ENCODE measurements around the gene SIRT6.
"Not testable (repeated sequence)": the region's sequence is repeated elsewhere in the genome, so short reads cannot be mapped to it uniquely, and the experiment has no call there.

Gene SIRT6

DNA sequence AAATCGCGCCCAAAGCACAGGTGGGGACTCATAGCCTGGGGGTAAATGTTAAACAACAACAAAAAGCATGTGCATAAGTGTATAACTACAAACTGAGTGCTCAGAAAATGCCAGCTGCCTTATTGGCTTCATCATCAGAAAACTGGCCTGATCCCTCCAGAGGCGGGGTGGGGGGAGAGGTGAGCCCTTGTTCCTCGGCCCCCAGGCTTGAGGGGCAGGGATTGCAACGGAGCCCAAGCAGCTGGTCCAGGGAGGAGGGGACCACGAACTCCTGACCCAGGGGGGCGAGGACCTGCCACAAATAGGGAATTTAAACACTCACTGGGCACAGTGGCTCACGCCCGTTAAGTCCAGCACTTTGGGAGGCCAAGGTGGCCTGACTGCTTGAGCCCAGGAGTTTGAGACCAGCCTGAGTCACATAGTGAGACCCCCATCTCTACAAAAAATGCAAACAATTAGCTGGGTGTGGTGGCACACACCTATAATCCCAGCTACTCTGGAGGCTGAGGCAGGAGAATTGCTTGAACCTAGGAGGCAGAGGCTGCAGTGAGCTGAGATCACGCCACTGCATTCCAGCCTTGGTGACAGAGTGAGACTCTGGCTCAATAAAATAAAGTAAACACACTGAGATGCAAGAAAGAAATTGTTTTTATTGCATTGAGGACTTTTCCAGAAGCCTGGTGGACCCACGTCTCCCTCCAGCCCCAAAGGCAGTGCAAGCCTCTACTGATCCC, 8.7 kb downstream of the SIRT6 start:
- no peak for DNase-seq

DNA sequence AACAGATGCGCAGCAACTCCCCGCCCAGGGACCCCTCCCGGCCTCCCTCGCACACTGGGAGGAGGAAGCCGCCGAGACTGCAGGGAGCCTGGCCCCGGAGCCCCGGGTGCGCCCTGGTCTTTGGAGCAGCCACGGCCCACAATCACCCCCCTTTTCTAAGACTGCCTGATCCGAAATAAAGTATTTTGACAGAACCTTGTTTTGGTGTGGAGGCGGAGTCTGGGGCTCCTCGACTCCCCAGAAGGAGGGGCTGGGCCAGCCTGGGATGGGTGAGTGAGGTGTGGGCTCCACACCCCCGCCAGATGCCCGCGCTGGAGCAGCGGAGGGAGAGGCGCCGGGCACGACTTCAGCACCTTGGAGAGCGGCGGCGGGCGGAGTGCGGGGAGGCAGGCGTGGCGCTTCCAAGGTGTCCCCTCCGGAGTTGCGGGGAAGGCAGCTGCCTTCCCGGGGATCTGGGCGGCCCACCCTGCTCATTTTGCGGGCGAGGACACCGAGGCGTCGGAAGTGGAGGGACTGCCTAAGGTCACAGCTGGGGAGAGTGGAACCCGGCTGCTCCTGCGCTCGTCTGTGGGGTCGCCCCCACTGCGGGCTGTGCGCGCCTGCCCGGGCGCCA, 9.4 kb downstream of the SIRT6 start:
- DNase-seq = peak; percentile 65

GRCh38 chr19:4171676-4172075, 10.7 kb downstream of the SIRT6 start:
- DNase-seq = no peak

DNA sequence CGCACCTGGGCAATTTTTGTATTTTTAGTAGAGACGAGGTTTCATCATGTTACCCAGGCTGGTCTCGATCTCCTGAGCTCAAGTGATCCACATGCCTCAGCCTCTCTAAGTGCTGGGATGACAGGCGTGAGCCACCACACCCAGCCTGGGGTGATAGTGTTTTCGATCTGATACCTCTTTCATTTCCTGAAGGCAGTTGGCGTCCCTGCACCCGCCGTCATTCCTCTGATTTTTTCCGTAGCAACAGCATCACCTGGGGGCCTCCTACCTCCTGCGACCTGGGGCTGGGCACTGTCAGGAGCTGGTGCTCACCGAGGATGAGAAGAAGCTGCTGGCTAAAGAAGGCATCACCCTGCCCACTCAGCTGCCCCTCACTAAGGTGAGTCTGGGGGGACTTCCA, 18.1 kb downstream of the SIRT6 start:
- DNase-seq = no peak

DNA sequence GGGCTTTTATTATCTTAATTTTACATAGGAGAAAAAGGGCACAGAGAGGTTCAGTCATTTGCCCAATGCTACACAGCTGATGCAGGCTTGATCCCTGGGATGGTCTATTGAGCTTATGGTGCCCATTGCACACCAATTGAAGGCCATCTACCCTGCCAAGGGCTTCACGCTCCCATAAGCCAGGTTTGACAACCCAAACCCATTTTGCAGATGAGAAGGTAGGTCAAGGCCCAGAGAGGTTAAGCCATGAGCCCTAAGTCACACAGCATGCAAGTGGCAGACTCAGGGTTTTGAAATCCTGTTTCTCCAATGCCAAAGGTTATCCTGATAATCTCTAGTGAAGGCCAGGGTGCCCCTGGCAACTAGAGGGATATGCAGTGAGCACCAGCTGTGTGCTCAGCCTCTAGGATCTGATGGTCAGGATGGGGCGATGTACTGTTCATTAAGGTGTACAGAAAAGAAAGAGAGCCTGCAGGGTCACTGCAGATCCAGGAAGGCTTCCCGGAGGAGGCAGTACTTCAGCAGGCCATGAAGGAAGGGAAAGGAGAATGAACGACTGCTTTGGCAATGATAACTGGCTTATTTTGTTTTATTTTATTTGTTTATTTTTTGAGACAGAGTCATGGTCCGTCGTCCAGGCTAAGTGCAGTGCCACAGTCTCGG, 20.8 kb downstream of the SIRT6 start:
- DNase-seq = no peak

- not testable (repeated sequence) for DNase-seq
Observed at GRCh38 chr19:4157971-4158370, 24.4 kb downstream of the SIRT6 start.

GRCh38 chr19:4157164-4157563, 25.2 kb downstream of the SIRT6 start:
- DNase-seq = no peak

DNA sequence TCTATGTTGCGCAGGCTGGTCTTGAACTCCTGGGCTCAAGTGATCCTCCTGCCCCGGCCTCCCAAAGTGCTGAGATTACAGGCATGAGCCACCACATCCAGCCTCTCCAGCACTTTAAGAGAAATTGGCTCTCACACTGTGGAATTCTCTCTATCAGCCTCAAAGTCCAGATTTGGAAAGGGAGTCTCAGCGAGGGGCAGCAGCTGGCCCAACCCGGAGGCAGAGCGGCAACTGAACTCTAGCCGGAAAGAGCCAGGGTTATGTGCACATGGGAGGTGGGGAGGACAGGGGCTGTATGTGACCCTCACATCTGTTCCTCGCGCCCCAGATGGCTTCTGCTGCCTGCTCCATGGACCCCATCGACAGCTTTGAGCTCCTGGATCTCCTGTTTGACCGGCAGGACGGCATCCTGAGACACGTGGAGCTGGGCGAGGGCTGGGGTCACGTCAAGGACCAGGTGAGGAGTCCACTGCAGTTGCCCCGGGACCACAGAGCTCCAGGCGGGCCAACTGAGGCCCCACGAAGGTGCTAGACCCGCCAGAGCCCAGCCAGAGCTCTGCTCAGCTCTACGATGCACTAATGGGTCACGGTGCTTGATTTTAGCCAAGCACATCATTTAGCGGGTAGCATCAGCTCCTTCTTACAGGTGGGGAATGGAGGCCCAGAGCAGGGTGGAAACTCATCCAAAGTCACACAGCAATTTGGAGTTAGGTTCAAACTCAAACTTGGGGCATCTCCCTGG, 27.6 kb downstream of the SIRT6 start:
- DNase-seq = no peak

DNA sequence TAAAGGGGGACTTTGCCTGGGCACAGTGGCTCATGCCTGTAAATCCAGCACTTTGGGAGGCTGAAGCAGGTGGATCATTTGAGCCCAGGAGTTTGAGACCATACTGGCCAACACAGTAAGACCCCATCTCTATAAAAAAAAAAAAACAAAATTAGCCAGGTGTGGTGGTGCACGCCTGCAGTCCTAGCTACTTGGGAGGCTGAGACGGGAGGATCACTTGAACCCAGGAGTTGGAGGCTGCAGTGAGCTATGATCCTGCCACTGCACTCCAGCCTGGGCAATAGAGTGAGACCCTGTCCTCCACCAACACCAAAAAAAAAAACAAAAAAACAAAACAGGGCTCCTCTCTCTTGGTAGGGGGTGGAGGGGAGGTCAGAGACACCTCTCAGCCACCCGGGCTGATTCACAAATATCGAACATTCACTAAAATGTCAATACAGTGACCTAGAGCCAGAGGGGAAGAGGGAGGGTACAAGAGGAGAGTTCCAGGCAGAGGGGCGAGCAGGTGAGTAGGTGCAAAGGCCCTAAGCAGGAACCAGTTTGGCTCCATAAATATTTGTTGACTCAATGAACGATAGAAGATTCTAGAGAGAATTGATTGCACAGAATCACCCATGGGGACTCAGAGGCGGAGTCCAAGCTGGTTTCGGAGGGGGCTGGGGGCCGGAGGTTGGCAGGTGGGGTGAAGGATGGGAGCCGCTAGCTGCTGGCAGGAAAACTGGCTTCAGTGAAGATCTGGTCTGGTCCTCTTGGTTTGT, 29.9 kb downstream of the SIRT6 start:
- no peak for DNase-seq

GRCh38 chr19:4151623-4152022, 30.7 kb downstream of the SIRT6 start:
- DNase-seq = no peak

DNA sequence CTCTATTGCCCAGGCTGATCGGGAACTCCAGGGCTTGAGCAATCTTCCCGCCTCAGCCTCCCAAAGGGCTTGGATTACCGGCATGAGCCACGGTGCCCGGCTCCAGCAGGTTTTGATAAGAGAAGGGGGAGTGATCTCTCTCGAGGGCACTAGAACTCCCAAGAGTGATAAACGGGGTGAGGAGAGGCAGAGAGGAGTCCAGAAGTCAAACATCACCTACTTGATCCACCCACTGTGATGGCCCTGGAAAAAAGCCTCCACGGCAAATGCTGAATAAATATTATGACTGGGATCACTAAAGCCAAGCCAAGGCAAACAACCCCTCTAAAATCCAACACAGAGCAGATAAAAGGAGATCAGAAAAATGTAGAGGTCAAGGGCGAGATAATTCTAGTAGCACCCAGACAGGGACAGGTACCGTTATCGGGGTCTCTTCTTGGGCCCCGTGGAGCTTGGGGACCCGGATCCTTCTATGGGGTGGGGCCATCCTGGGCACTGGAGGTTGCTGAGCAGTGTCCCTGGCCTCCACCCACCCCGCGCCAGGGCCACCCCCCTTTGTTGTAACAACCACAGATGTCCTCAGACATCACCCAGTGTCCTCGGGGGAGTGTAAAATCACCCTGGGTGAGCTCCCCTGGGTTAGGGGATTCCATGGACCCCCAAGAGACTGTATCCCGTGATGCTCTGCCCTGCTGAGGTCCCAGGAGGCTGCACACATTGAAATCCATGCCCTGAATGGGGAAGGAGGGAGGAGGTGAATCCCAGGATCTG, 32.7 kb downstream of the SIRT6 start:
- no peak for DNase-seq

DNA sequence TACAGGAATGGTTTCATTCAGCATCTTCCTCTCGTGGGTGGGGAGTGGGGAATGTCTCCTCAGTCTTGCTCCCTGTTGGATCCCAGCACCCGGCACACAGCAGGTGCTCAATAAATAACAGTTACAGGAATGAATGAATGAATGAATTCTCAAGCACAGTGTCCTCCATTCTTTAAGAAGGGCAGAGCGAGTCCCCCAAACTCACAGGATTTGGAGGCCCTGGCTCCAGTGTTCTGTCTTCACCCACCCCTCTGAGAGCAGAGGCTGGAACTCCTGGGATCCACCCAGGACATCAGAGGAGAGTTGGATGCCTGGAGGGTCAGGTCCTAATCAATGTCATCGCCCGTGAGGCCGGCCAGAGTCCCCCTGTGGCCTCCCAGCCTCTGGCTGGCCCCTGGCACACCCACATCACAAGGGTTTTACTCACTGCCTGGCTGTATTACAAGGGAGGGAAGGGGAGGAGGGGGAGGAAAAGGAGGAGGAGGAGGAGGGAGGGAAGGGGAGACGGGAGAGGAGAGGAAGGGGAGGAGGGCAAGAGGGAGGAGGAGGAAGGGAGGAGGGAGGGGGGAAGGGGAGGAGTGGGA, 37.6 kb downstream of the SIRT6 start:
- no peak for DNase-seq

DNA sequence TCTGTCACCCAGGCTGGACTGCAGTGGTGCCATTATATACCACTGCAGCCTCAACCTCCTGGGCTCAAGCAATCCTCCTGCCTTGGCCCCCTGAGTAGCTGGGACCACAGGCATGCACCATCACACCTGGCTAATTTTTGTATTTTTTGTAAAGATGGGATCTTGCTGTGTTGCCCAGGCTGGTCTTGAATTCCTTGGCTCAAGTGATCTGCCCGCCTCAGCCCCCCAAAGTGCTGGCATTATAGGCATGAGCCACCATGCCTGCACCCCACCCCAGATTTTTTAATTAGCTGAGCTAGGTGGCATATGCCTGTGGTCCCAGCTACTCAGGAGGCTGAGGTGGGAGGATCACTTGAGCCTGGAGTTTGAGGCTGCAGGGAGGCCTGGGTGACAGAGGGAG, 39.4 kb downstream of the SIRT6 start:
- not testable (repeated sequence) for DNase-seq

- DNase-seq = peak; percentile 70
Observed at GRCh38 chr19:4140237-4140711, 42.1 kb downstream of the SIRT6 start.

- peak; percentile 67 for DNase-seq
Observed at GRCh38 chr19:4139614-4140236, 42.6 kb downstream of the SIRT6 start.

DNA sequence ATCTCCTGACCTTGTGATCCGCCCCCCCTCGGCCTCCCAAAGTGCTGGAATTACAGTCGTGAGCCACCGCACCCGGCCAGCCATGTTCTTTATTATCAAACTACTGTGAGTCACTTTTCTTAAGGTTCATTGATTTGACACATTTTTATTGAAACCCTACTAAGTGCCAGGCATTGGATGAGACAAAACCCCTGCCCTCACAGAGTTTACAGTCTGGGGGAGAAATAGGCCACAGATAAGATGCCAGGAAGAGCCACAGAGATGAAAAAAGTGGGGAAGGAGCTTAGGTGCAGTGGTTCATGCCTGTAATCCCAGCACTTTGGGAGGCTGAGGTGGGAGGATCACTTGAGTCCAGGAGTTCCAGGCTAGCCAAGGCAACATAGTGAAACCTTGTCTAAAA, 43.9 kb downstream of the SIRT6 start:
- DNase-seq = no peak

DNA sequence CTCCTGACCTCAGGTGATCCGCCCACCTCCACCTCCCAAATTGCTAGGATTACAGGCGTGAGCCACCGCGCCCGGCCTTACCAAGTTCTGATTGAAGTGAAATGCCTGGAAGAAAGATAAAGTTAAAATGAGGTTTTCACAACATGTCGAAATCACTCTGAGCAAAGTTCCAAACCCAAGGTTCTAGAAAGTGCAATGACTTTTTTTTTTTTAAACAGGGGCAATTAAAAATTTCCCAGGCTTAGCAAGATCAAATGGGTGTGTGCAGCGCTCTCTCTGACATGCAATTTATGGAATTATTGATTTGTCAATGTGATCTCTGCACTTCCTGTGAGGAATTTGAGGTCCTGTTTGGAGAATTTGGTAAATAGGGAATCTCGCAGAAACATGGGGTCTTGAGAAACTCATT, 45.7 kb downstream of the SIRT6 start:
- DNase-seq = no peak

- not testable (repeated sequence) for DNase-seq
Observed at GRCh38 chr19:4135386-4135785, 47.0 kb downstream of the SIRT6 start.

DNA sequence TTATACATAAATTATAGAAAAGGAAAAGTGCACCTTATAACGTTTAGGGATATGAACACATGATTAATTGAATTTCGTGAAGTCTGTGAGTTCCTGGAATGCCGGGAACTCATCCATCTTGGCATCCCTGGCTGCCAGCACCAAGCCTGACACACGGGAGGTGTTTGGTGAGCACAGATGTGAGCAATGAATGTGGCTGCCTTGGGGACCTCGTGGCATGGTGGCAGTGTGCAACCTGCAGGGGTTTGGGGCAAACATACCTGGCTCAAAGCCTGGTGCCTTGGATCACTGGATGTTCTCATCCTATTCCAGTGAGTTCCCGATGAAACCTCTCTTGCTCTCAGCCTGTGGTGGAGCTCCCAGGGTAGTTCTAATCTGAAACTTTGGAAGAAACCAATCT, 48.0 kb downstream of the SIRT6 start:
- DNase-seq = no peak

- peak; percentile 24 for DNase-seq
Observed at GRCh38 chr19:4130744-4131438, 51.5 kb downstream of the SIRT6 start.

All from NCI-H2171 treated with DMSO at 0.1 percent for 48 hours (cell line).